NOMO-1 treated with DMSO at 0.1 percent for 48 hours (cell line): ENCODE data around the gene SCN3A.

ENCODE experiments used
- DNase-seq: peaks from one replicate; lab custom pipeline; 2025; ENCODE audit not compliant: unreplicated experiment; lab: John Stamatoyannopoulos, UW

Gene SCN3A

GRCh38 chr2:165113414-165113813, 90.4 kb downstream of the SCN3A start:
- no peak for DNase-seq

DNA sequence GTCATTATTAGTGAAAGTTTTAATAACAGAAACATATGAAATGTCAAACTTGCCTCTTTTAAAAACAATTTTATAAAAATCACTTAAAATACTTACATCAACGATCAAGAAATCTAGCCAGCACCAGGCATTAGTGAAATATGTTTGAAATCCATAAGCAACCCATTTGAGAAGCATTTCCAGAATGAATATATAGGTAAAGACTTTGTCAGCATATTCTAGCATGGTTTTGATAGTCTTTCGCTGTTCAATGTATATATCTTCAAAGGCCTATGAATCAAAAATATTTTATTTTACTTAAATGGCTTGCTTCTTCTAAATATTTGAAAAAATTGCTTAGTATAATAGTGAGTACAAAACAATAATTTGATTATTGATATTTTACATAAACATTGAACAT, 91.1 kb downstream of the SCN3A start:
- no peak for DNase-seq

- DNase-seq = no peak
Measured at GRCh38 chr2:165112133-165112573, 91.7 kb downstream of the SCN3A start.

DNA sequence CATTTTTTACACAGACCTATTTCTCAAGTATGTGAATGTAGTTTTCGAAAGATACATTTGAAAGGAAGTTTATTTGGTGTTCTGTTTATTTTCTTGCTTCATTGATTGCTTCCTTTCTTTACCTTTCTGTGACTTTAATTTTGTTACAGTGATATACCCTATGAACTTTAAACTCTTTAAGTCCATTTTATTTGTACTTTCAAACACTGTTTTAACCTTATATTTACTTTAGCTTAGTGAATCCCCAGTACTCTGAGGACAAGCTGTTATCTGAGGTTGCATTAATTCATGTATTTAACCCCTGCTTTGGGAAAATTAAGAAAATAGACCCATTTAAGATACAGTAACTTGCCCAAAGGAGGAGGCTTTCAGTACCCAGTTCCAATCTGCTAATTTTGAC, 93.5 kb downstream of the SCN3A start:
- no peak for DNase-seq

DNA sequence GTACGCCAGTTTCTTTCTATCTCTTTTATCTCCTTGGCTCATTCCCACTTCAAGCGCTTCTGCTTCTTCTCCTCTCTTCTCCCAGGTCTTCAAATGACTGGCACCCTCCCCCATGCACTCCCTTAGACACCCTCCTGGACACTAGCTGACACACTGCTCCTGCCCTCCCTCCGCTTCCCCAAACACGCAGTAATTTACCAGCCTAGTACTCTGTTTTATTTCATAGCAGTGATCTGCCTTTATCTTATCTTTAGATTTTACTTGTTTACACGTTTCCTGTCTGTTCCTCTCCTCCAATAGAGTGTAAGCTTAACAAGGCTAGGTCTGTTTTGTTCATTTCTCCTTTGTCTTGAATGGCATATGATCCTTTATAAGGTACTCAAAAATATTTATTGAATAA, 93.9 kb downstream of the SCN3A start:
- no peak for DNase-seq

GRCh38 chr2:165105926-165106325, 97.9 kb downstream of the SCN3A start:
- no peak for DNase-seq

GRCh38 chr2:165087933-165088901, 115.6 kb downstream of the SCN3A start:
- no peak for DNase-seq

DNA sequence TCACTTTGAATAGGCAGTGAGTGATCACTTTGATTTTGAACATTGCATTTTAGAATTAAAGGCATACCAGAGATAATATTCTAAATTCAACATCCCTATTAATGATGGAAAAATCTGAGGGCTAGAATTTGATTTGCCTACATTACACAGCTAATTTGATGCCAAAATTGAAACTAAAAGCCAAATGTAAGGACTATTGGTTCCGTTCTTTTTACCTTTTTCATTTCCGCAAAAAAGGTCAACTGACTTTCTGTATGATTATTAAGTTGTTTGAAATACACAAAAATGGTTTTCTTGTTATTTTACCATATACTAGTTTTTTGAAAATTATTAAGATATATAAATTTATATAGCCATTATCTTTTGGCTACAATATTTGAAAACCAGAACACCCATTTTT, 117.5 kb downstream of the SCN3A start:
- no peak for DNase-seq

- no peak for DNase-seq
Measured at GRCh38 chr2:165083326-165083725, 120.5 kb downstream of the SCN3A start.

DNA sequence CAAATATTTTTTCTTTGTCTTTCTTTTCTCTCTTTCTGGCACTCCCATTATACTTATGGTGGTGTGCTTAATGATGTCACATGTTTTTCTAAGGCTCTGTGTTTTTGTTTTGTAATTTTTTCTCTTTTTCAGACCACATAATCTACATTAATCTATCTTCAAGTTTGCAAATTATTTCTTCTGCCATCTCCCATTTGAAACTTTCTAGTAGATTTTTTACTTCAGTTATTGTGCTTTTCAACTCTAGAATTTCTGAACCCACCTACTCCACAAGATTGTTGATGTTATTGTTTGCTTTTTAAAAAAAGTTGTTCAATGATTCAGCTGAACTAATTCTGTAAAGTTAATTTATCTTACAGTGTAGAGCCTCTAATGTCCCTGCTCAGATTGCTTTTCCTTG, 121.4 kb downstream of the SCN3A start:
- no peak for DNase-seq

GRCh38 chr2:165081276-165081675, 122.6 kb downstream of the SCN3A start:
- no peak for DNase-seq

GRCh38 chr2:165079432-165079831, 124.4 kb downstream of the SCN3A start:
- DNase-seq = no peak

GRCh38 chr2:165078913-165079312, 124.9 kb downstream of the SCN3A start:
- no peak for DNase-seq

DNA sequence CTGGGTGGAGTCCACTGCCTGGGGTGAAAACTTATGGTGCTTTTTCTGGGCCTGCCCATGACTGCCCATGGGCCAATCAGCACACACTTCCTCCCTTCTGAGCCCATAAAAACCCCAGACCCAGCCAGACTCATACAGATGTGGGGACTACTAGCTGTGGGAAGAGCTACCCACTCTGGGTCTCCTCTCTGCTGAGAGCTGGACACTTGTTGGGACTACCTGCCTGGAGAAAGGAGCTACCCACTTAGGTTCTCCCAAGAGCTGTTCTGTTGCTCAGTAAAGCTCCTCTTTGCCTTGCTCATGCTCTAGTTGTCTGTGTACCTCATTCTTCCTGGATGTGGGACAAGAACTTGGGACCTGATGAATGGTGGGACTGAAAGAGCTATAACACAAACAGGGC, 129.0 kb downstream of the SCN3A start:
- no peak for DNase-seq

GRCh38 chr2:165074323-165074722, 129.5 kb downstream of the SCN3A start:
- DNase-seq = no peak

- no peak for DNase-seq
Measured at GRCh38 chr2:165070076-165070475, 133.8 kb downstream of the SCN3A start.

DNA sequence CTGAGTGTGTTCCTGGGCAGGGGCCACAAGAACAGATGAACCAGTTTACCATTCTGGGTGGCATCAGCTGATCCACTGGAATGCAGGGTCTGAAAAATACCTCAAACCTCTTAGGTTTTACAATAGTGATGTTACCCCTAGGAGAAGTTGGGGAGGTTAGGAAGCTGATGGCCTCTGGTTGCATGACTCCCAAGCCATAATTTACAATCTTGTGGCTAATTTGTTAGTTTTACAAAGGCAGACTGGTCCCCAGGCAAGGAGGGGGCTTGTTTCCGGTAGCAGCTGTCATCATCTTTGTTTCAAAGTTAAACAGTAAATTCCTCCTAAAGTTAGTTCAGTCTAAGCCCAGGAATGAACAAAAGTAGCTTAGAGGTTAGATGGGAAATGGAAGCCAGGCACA, 134.7 kb downstream of the SCN3A start:
- no peak for DNase-seq

DNA sequence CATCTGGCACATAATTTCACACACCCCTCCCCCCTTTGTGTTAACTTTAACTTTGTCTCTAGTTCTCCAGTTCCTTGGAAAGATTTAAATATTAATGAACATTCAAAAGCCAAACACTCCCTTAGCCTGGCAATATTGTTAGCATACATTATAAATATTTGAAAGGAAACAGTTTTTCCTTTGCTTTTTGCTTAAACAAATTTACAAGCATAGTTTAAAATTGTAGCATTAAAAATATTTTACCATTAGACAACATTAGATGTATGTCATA, 135.4 kb downstream of the SCN3A start:
- DNase-seq = no peak

GRCh38 chr2:165067643-165068486, 136.0 kb downstream of the SCN3A start:
- DNase-seq = no peak

DNA sequence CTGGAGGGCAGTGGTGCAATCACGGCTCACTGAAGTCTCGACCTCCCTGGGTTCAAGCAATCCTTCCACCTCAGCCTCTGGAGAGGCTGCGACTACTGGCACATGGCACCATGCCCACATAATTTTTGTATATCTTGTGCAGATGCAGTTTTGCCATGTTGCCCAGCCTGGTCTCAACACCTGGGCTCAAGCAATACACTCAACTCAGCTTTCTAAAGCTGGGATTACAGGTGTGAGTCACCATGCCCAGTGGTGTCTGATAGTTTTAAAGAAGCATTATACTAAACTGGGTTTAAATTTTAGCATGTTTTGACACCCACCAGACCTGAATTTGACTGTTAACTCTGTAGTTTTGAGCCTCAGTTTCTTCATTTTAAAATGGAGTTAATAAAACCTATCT, 139.1 kb downstream of the SCN3A start:
- DNase-seq = no peak

DNA sequence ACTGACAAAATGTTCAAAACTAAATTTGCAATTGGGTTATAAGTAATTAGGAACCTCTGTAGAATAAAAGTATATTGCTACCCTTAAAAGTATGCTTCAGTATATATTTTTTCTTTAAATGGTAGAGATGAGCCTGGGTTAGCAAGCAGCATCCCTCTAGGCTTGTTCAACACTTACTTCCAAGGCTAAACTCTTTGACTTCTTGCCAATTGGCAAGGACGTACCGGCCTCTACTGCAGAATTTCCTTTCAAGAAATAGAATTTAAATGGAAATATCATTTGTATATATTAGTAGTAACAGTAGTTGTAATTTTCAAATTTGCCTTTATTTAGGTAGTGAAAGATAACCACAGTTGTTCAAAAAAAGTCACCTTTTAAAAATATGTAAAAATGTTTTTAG, 143.4 kb downstream of the SCN3A start:
- DNase-seq = no peak
